K562 (cell line): ENCODE results near the gene IMPA2. TPM values are rescaled to one million over a fixed set of nuclear protein-coding genes. Genes with fewer than 3 reads are reported as not detected.
A peak's percentile ranks its signal among the peaks of the same experiment; 100 is the strongest.

Experiments
- ARID1B ChIP-seq: fragments of 450-650 bp; IDR thresholded peaks from 2 replicates; pipeline ENCODE4 v1.6.1; 2016; ENCODE audit warnings: antibody characterized with exemption, mild to moderate bottlenecking, inconsistent platforms
- DACH1 ChIP-seq: fragments of 450-650 bp; IDR thresholded peaks from 2 replicates; pipeline ENCODE4 v1.6.1; 2018; ENCODE audit not compliant: partially characterized antibody
- DPF2 ChIP-seq: fragments of 450-650 bp; IDR thresholded peaks from 2 replicates; pipeline ENCODE4 v1.6.1; 2016
- HIVEP1 ChIP-seq: fragments of 250-450 bp; sonication (Bioruptor Pico); IDR thresholded peaks from 2 replicates; pipeline ENCODE4 v1.4.0; 2020; ENCODE audit warnings: mild to moderate bottlenecking
- JUND ChIP-seq, 2 experiments: IDR thresholded peaks; 2 replicates in 1 of 2; 3 replicates in 1 of 2; pipeline ENCODE4 v1.6.1; 2011; ENCODE audit warnings: borderline replicate concordance in 2 of 2, low read depth in 2 of 2, low read length in 2 of 2, improper control_type of control experiment in 1 of 2, missing biosample characterization in 1 of 2, missing genetic modification characterization in 1 of 2, missing genetic modification reagents in 1 of 2
- SMAD4 ChIP-seq: fragments of 250-450 bp; sonication (Bioruptor Pico); conservative IDR thresholded peaks from 2 replicates; pipeline ENCODE4 v1.8.0; 2021; ENCODE audit warnings: inconsistent platforms, mild to moderate bottlenecking, moderate library complexity
- XRCC5 ChIP-seq: fragments of 200-400 bp; formaldehyde crosslinking; IDR thresholded peaks from 2 replicates; pipeline ENCODE4 v1.6.1; 2017; ENCODE audit warnings: low read depth, mild to moderate bottlenecking, low read length
- ZNF165 ChIP-seq: fragments of 250-450 bp; sonication (Bioruptor Pico); IDR thresholded peaks from 2 replicates; pipeline ENCODE4 v1.4.0; 2020; ENCODE audit warnings: borderline replicate concordance
- ZNF699 ChIP-seq: fragments of 250-450 bp; sonication (Bioruptor Pico); IDR thresholded peaks from 2 replicates; pipeline ENCODE4 v1.8.0; 2021; ENCODE audit warnings: mild to moderate bottlenecking, moderate library complexity; ENCODE audit not compliant: insufficient replicate concordance
- polyA plus RNA-seq, 8 experiments: library from polyadenylated mRNA; depleted of rRNA in 4 of 8; stranded (reverse) in 5 of 8; unstranded in 3 of 8; fragments of >200 nt; fragmentation: Nextera tagmentation in 2 of 8; fragmentation: Illumina TruSeq in 1 of 8; extraction: Ambion mirVana in 2 of 8; extraction: Trizol in 1 of 8; gene quantifications; 2 replicates each; pipeline versions ENCODE4 v1.2.1 to v1.2.3, GENCODE V29; 2011 to 2014; ENCODE audit warnings: inconsistent platforms in 1 of 8, missing spikeins in 1 of 8
- total RNA-seq, 7 experiments: library from RNA; depleted of rRNA in 6 of 7; stranded (reverse); fragments of >200 nt in 6 of 7; fragmentation: Illumina TruSeq in 2 of 7; extraction: Trizol in 2 of 7; gene quantifications; 2 replicates each; pipeline versions ENCODE4 v1.2.1 to v1.2.3, GENCODE V29; 2011 to 2021; ENCODE audit warnings: low replicate concordance in 1 of 7
- TF ChIP-seq, protein P1 (sequence below), 2 experiments: fragments of 450-650 bp in 1 of 2; sonication (generic) in 1 of 2; formaldehyde crosslinking in 1 of 2; IDR thresholded peaks; 2 replicates each; pipeline versions ENCODE4 v1.7.1 to v1.9.0; 2016 to 2022; ENCODE audit warnings: inconsistent platforms in 1 of 2, mild to moderate bottlenecking in 1 of 2, missing genetic modification reagents in 1 of 2
- TF ChIP-seq, protein P2 (sequence below): fragments of 450-650 bp; IDR thresholded peaks from 2 replicates; pipeline ENCODE4 v1.6.1; 2017; ENCODE audit warnings: antibody characterized with exemption, mild to moderate bottlenecking

Gene IMPA2
- total and polyA plus RNA-seq, 9 of the 15 experiments (the other 6 are each of a cell fraction or from before 2014, with no cell fraction given): 0.62 to 11.3 (median 5.7) TPM

GRCh38 chr18:11955239-11956029 is 25.9 kb upstream of the IMPA2 start (continued):
- TF ChIP-seq, protein P1, sequence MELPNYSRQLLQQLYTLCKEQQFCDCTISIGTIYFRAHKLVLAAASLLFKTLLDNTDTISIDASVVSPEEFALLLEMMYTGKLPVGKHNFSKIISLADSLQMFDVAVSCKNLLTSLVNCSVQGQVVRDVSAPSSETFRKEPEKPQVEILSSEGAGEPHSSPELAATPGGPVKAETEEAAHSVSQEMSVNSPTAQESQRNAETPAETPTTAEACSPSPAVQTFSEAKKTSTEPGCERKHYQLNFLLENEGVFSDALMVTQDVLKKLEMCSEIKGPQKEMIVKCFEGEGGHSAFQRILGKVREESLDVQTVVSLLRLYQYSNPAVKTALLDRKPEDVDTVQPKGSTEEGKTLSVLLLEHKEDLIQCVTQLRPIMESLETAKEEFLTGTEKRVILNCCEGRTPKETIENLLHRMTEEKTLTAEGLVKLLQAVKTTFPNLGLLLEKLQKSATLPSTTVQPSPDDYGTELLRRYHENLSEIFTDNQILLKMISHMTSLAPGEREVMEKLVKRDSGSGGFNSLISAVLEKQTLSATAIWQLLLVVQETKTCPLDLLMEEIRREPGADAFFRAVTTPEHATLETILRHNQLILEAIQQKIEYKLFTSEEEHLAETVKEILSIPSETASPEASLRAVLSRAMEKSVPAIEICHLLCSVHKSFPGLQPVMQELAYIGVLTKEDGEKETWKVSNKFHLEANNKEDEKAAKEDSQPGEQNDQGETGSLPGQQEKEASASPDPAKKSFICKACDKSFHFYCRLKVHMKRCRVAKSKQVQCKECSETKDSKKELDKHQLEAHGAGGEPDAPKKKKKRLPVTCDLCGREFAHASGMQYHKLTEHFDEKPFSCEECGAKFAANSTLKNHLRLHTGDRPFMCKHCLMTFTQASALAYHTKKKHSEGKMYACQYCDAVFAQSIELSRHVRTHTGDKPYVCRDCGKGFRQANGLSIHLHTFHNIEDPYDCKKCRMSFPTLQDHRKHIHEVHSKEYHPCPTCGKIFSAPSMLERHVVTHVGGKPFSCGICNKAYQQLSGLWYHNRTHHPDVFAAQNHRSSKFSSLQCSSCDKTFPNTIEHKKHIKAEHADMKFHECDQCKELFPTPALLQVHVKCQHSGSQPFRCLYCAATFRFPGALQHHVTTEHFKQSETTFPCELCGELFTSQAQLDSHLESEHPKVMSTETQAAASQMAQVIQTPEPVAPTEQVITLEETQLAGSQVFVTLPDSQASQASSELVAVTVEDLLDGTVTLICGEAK (IDR thresholded peaks at IDR 0.05): no peak
- TF ChIP-seq, protein P1 (CRISPR knock-in tag; IDR thresholded peaks at IDR 0.05): no peak
- TF ChIP-seq XRCC5 (no peak), ARID1B (peak; percentile 50), HIVEP1 (CRISPR knock-in tag) (no peak), DACH1 (peak; percentile 64), SMAD4 (CRISPR knock-in tag) (peak; percentile 46; the same call in 1 of the 2 replicates), JUND (IDR thresholded peaks at IDR 0.05; ENCODE audit: borderline replicate concordance, low read depth, low read length) (peak; percentile 69; the same call in 1 of the 2 replicates), JUND (tag; IDR thresholded peaks at IDR 0.05; ENCODE audit: borderline replicate concordance, low read depth, low read length) (no peak; the same call in 2 of the 3 replicates), ZNF699 (CRISPR knock-in tag) (no peak), ZNF165 (CRISPR knock-in tag) (no peak), DPF2 (peak; percentile 69)
- TF ChIP-seq, protein P2, sequence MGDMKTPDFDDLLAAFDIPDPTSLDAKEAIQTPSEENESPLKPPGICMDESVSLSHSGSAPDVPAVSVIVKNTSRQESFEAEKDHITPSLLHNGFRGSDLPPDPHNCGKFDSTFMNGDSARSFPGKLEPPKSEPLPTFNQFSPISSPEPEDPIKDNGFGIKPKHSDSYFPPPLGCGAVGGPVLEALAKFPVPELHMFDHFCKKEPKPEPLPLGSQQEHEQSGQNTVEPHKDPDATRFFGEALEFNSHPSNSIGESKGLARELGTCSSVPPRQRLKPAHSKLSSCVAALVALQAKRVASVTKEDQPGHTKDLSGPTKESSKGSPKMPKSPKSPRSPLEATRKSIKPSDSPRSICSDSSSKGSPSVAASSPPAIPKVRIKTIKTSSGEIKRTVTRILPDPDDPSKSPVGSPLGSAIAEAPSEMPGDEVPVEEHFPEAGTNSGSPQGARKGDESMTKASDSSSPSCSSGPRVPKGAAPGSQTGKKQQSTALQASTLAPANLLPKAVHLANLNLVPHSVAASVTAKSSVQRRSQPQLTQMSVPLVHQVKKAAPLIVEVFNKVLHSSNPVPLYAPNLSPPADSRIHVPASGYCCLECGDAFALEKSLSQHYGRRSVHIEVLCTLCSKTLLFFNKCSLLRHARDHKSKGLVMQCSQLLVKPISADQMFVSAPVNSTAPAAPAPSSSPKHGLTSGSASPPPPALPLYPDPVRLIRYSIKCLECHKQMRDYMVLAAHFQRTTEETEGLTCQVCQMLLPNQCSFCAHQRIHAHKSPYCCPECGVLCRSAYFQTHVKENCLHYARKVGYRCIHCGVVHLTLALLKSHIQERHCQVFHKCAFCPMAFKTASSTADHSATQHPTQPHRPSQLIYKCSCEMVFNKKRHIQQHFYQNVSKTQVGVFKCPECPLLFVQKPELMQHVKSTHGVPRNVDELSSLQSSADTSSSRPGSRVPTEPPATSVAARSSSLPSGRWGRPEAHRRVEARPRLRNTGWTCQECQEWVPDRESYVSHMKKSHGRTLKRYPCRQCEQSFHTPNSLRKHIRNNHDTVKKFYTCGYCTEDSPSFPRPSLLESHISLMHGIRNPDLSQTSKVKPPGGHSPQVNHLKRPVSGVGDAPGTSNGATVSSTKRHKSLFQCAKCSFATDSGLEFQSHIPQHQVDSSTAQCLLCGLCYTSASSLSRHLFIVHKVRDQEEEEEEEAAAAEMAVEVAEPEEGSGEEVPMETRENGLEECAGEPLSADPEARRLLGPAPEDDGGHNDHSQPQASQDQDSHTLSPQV: 0 out of 2 replicates have a peak, but pooled peaks have one; percentile 40
